OCI-LY1 (cell line): ENCODE measurements around the gene F5.

ENCODE experiments used
- H2AFZ ChIP-seq: fragments of 200-600 bp; sonication (generic), shearing (Covaris generic); 2 replicates; pipeline ENCODE4 v1.6.0; 2014; ENCODE audit warnings: antibody characterized with exemption, mild to moderate bottlenecking, low read length
- H3F3A ChIP-seq: fragments of 200-600 bp; sonication (generic), shearing (Covaris generic); 2 replicates; pipeline ENCODE4 v1.6.0; 2014; ENCODE audit warnings: mild to moderate bottlenecking, antibody characterized with exemption, low read length, moderate library complexity; ENCODE audit not compliant: insufficient read depth
- H3K27ac ChIP-seq: fragments of 200-600 bp; sonication (generic); 2 replicates; pipeline ENCODE4 v1.5.1; 2014; ENCODE audit warnings: low read length, mixed run types, mild to moderate bottlenecking, low read depth; ENCODE audit not compliant: poor library complexity, severe bottlenecking
- H3K27me3 ChIP-seq: fragments of 200-600 bp; sonication (generic); 2 replicates; pipeline ENCODE4 v1.6.0; 2014; ENCODE audit warnings: antibody characterized with exemption, mild to moderate bottlenecking, low read length, moderate library complexity; ENCODE audit not compliant: insufficient read depth
- H3K36me3 ChIP-seq: fragments of 200-600 bp; sonication (generic); 2 replicates; pipeline ENCODE4 v1.6.1; 2014; ENCODE audit warnings: mild to moderate bottlenecking, antibody characterized with exemption, low read length, moderate library complexity, mixed read lengths; ENCODE audit not compliant: insufficient read depth
- H3K4me1 ChIP-seq: fragments of 200-600 bp; sonication (generic); 2 replicates; pipeline ENCODE4 v1.5.1; 2014; ENCODE audit warnings: mild to moderate bottlenecking, low read length, moderate library complexity; ENCODE audit not compliant: insufficient read depth, severe bottlenecking
- H3K4me2 ChIP-seq: fragments of 200-600 bp; sonication (generic), shearing (Covaris generic); 2 replicates; pipeline ENCODE4 v1.6.1; 2014; ENCODE audit warnings: low read length
- H3K4me3 ChIP-seq: fragments of 200-600 bp; sonication (generic); 2 replicates; pipeline ENCODE4 v1.5.1; 2014; ENCODE audit warnings: low read length, low read depth, mild to moderate bottlenecking, mixed read lengths; ENCODE audit not compliant: poor library complexity, severe bottlenecking
- H3K79me2 ChIP-seq: fragments of 200-600 bp; shearing (Covaris generic); 2 replicates; pipeline ENCODE4 v1.6.1; 2016; ENCODE audit warnings: mixed run types, low read length, mixed read lengths; ENCODE audit not compliant: insufficient read depth
- H3K9ac ChIP-seq: fragments of 200-600 bp; sonication (generic), shearing (Covaris generic); 2 replicates; pipeline ENCODE4 v1.6.1; 2014; ENCODE audit warnings: mild to moderate bottlenecking, low read length, mixed read lengths
- H3K9me2 ChIP-seq: fragments of 200-600 bp; sonication (generic), shearing (Covaris generic); 2 replicates; pipeline ENCODE4 v1.6.1; 2014; ENCODE audit warnings: low read depth, mild to moderate bottlenecking, low read length, mixed read lengths
- H3K9me3 ChIP-seq: fragments of 200-600 bp; shearing (Covaris generic); 2 replicates; pipeline ENCODE4 v1.6.1; 2014; ENCODE audit warnings: low read length, mixed read lengths
- H4K20me1 ChIP-seq: fragments of 200-600 bp; sonication (generic), shearing (Covaris generic); 2 replicates; pipeline ENCODE4 v1.6.0; 2016; ENCODE audit warnings: mild to moderate bottlenecking, low read length; ENCODE audit not compliant: insufficient read depth
- EZH2 ChIP-seq: fragments of 200-600 bp; sonication (generic), shearing (Covaris generic); IDR thresholded peaks from 2 replicates; pipeline ENCODE4 v1.8.0; 2017; ENCODE audit warnings: borderline replicate concordance, mixed run types, mild to moderate bottlenecking, antibody characterized with exemption, low read length, moderate library complexity, mixed read lengths
- TF ChIP-seq, protein P1 (sequence below): fragments of 200-600 bp; sonication (generic), shearing (Covaris generic); IDR thresholded peaks from 2 replicates; pipeline ENCODE4 v1.5.1; 2017; ENCODE audit warnings: mild to moderate bottlenecking, antibody characterized with exemption, low read length, moderate library complexity, mixed read lengths

F5 gene

DNA sequence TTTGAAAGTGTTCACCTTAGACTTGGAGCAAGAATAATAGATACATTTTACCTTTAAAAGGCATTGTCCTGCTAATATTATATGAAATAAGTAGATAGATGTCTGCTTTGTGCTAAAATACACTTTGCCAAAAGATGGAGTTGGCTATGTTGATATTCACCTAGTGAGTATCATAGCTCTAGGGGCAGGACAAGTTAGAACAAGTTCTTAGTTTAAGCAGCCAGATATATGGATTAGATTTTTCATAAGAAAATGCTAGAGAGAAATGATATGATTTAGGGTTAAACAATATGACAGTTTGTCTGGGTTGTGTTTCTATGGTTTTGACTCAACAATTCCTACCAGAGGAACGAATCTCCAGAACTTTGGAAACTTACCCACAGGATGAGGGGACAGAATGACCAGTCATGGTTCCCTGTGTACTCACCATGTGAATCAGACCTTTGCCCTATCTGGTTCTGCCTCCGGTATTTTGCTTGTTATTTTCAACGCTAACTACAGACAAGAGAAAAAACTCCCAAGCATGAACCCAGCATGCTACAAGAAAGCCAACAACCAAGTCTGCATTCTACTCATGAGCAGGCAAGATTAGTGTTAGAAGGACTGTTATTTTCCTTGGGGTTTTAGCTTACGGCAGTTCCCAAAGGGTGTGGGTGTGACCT is 1.7 kb downstream of the F5 start:
- Histone ChIP-seq H3F3A (no peaks in the 10 kb centered on the region), H3K9me2 (no peaks in the 10 kb centered on the region), H2AFZ (no peak overlapping the region), H3K4me2 (no peak overlapping the region), H3K27me3 (no peaks in the 10 kb centered on the region), H3K4me3 (no peak overlapping the region), H3K9me3 (no peaks in the 10 kb centered on the region), H3K27ac (no peak overlapping the region), H3K9ac (no peak overlapping the region), H3K36me3 (no peaks in the 10 kb centered on the region), H3K4me1 (no peaks in the 10 kb centered on the region), H4K20me1 (no peaks in the 10 kb centered on the region), H3K79me2 (no peaks in the 10 kb centered on the region)
- TF ChIP-seq, protein P1, sequence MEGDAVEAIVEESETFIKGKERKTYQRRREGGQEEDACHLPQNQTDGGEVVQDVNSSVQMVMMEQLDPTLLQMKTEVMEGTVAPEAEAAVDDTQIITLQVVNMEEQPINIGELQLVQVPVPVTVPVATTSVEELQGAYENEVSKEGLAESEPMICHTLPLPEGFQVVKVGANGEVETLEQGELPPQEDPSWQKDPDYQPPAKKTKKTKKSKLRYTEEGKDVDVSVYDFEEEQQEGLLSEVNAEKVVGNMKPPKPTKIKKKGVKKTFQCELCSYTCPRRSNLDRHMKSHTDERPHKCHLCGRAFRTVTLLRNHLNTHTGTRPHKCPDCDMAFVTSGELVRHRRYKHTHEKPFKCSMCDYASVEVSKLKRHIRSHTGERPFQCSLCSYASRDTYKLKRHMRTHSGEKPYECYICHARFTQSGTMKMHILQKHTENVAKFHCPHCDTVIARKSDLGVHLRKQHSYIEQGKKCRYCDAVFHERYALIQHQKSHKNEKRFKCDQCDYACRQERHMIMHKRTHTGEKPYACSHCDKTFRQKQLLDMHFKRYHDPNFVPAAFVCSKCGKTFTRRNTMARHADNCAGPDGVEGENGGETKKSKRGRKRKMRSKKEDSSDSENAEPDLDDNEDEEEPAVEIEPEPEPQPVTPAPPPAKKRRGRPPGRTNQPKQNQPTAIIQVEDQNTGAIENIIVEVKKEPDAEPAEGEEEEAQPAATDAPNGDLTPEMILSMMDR, result no peak
- no peak for TF ChIP-seq EZH2

DNA sequence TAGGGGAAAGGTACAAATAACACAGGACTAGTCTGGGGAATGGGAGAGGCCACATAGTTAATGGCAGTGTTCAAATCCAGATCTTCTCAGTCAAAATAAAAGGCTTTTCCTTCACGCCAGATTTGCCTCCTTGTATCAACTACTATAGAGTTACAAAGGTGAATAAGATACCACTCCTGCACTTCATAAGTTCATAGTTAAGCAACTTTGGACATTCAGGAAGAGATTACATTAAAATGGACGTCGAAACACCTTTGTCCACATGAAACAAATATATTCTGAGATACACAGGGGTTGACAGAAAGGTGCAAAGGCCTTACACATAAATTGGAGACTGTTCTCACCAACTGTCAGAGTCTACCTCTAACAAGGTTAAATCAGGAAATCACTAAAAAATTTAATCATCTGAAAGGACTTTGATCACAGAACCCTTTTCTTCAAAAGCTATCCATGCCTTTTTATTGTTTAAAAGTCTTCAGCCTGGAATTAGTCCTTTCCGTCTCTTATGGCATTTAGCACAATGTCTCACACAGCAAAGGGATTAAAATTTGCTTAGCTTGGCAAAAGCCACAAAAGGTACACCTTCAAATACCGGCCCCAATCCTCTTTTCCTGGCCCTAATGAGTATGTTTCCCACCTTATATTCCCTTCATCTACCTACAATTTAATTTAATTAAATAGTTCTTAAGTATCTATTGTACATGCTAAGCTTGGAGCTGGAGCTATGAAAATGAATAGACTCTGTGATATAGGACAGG is 8.1 kb downstream of the F5 start:
- H3K9me2 ChIP-seq, result no peaks in the 10 kb centered on the region
- H3K4me2 ChIP-seq, result no peak overlapping the region
- no peaks in the 10 kb centered on the region for H4K20me1 ChIP-seq
- H3K27me3 ChIP-seq, result no peaks in the 10 kb centered on the region
- no peak overlapping the region for H3K9ac ChIP-seq
- no peak overlapping the region for H3K4me3 ChIP-seq
- no peak overlapping the region for H3K27ac ChIP-seq
- TF ChIP-seq EZH2, result no peak
- TF ChIP-seq, protein P1, result no peak
- no peak overlapping the region for H2AFZ ChIP-seq
- no peaks in the 10 kb centered on the region for H3K36me3 ChIP-seq
- no peaks in the 10 kb centered on the region for H3F3A ChIP-seq
- no peaks in the 10 kb centered on the region for H3K4me1 ChIP-seq
- no peaks in the 10 kb centered on the region for H3K9me3 ChIP-seq
- no peaks in the 10 kb centered on the region for H3K79me2 ChIP-seq

DNA sequence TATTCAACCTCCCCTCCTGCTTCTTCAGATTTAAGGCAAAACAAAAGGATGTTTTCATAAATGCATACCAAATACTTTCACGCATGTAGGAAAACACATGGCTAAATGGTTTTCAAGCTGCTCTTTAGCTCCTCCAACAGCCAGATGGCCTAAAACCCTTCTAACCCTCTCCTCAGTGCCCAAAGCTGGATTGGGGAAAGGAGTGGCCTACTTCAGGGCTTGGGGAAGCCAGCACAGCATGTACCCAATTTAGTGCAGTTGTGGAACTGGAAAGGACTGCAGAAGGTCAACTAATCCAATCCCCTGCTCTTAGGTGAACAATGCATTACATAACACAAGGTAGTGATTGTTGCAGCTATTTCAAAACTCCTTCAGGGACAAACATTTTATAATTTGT is 9.3 kb downstream of the F5 start:
- no peaks in the 10 kb centered on the region for H3K9me2 ChIP-seq
- no peaks in the 10 kb centered on the region for H3K4me1 ChIP-seq
- no peak overlapping the region for H3K9ac ChIP-seq
- no peaks in the 10 kb centered on the region for H3F3A ChIP-seq
- no peaks in the 10 kb centered on the region for H3K79me2 ChIP-seq
- no peaks in the 10 kb centered on the region for H3K9me3 ChIP-seq
- no peaks in the 10 kb centered on the region for H3K27me3 ChIP-seq
- no peak overlapping the region for H2AFZ ChIP-seq
- no peak overlapping the region for H3K4me3 ChIP-seq
- H4K20me1 ChIP-seq, result no peaks in the 10 kb centered on the region
- no peaks in the 10 kb centered on the region for H3K36me3 ChIP-seq
- H3K4me2 ChIP-seq, result no peak overlapping the region
- no peak overlapping the region for H3K27ac ChIP-seq
- TF ChIP-seq EZH2, result no peak
- TF ChIP-seq, protein P1, result no peak
